Panc1 (cell line): ENCODE measurements around the gene CCN5.
"Not testable (repeated sequence)": the region's sequence is repeated elsewhere in the genome, so short reads cannot be mapped to it uniquely, and the experiment has no call there.

ENCODE experiments used
- POLR2AphosphoS5 ChIP-seq: IDR thresholded peaks from 2 replicates; pipeline ENCODE4 v1.6.1; 2012; ENCODE audit warnings: mild to moderate bottlenecking, low read depth, low read length, moderate library complexity
- SIN3A ChIP-seq: IDR thresholded peaks from 2 replicates; pipeline ENCODE4 v1.6.1; 2012; ENCODE audit warnings: low read depth, mild to moderate bottlenecking, low read length, moderate library complexity, borderline replicate concordance; ENCODE audit not compliant: insufficient read depth
- TF ChIP-seq, protein P1 (sequence below): fragments of 450-650 bp; IDR thresholded peaks from 2 replicates; pipeline ENCODE4 v1.5.1; 2017; ENCODE audit warnings: mild to moderate bottlenecking

DNA sequence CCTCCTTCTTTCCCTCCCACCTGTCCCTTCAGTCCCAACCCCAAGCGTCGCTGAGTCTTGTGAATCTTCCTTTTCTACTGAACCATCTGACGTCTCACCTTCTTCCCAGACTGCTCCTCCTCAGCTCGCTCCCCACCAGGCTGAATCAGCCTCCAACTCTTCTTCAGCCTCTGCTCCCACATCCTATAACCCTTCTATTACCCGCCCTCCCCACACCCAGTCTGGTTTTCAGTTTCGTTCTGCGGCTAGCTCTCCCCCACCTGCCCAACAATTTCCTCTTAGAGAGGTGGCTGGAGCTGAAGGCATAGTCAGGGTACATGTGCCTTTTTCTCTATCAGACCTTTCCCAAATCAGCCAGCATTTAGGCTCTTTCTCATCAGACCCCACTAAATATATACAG, 43.6 kb upstream of the CCN5 start:
- TF ChIP-seq, protein P1, sequence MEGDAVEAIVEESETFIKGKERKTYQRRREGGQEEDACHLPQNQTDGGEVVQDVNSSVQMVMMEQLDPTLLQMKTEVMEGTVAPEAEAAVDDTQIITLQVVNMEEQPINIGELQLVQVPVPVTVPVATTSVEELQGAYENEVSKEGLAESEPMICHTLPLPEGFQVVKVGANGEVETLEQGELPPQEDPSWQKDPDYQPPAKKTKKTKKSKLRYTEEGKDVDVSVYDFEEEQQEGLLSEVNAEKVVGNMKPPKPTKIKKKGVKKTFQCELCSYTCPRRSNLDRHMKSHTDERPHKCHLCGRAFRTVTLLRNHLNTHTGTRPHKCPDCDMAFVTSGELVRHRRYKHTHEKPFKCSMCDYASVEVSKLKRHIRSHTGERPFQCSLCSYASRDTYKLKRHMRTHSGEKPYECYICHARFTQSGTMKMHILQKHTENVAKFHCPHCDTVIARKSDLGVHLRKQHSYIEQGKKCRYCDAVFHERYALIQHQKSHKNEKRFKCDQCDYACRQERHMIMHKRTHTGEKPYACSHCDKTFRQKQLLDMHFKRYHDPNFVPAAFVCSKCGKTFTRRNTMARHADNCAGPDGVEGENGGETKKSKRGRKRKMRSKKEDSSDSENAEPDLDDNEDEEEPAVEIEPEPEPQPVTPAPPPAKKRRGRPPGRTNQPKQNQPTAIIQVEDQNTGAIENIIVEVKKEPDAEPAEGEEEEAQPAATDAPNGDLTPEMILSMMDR, result not testable (repeated sequence)
- not testable (repeated sequence) for TF ChIP-seq SIN3A, POLR2AphosphoS5
